HEK293 (cell line): ENCODE measurements around the gene MTA3.

Experiments used
- CTCF ChIA-PET: fragments of 350-600 bp; formaldehyde crosslinking; extraction: SDS; loops from one replicate; lab custom pipeline; 2021; ENCODE audit warnings: antibody characterized with exemption; lab: Yijun Ruan, JAX
- POLR2A ChIA-PET: fragments of 300-600 bp; formaldehyde crosslinking; extraction: SDS; loops from one replicate; lab custom pipeline; 2020; ENCODE audit warnings: antibody characterized with exemption, inconsistent platforms; lab: Yijun Ruan, JAX
- H3K27ac ChIP-seq: fragments of 200-500 bp; sonication (Bioruptor generic); 2 replicates; pipeline ENCODE4 v1.5.1; 2014; ENCODE audit warnings: low read depth, low read length, control low read depth, inconsistent platforms; ENCODE audit errors: extremely low read depth
- H3K36me3 ChIP-seq, 2 experiments: fragments of 200-500 bp in 1 of 2; sonication (Bioruptor generic) in 1 of 2; 1 replicate in 1 of 2; 2 replicates in 1 of 2; pipeline ENCODE4 v1.5.1; 2014 to 2017; ENCODE audit warnings: inconsistent platforms in 2 of 2, low read length in 2 of 2; ENCODE audit not compliant: control insufficient read depth in 2 of 2, insufficient read depth in 1 of 2
- H3K4me1 ChIP-seq: fragments of 200-500 bp; sonication (Bioruptor generic); 2 replicates; pipeline ENCODE4 v1.5.1; 2014; ENCODE audit warnings: mild to moderate bottlenecking, low read length, inconsistent platforms; ENCODE audit not compliant: control insufficient read depth, insufficient read depth
- H3K4me3 ChIP-seq: 2 replicates; pipeline ENCODE4 v1.5.1; 2011; ENCODE audit warnings: low read depth, mild to moderate bottlenecking, control low read depth, low read length, moderate library complexity
- H3K9me3 ChIP-seq: fragments of 200-500 bp; sonication (Bioruptor generic); 2 replicates; pipeline ENCODE4 v1.5.1; 2014; ENCODE audit warnings: low read depth, low read length, inconsistent platforms; ENCODE audit not compliant: control insufficient read depth, insufficient read depth
- BCL11A ChIP-seq: fragments of 450-650 bp; formaldehyde crosslinking; IDR thresholded peaks from 2 replicates; pipeline ENCODE4 v1.5.1; 2016; ENCODE audit warnings: low read depth, missing biosample characterization, missing genetic modification characterization
- GFI1B ChIP-seq: fragments of 450-650 bp; formaldehyde crosslinking; IDR thresholded peaks from 2 replicates; pipeline ENCODE4 v1.5.1; 2016; ENCODE audit warnings: missing biosample characterization, missing genetic modification characterization
- HIC1 ChIP-seq: fragments of 450-650 bp; formaldehyde crosslinking; IDR thresholded peaks from 2 replicates; pipeline ENCODE4 v1.5.1; 2016; ENCODE audit warnings: missing biosample characterization, missing genetic modification characterization
- HOXC10 ChIP-seq: sonication (generic); formaldehyde crosslinking; IDR thresholded peaks from 2 replicates; pipeline ENCODE4 v1.8.1; 2023; ENCODE audit warnings: mild to moderate bottlenecking, missing genetic modification reagents
- HOXD13 ChIP-seq: sonication (generic); formaldehyde crosslinking; IDR thresholded peaks from 2 replicates; pipeline ENCODE4 v1.8.0; 2022; ENCODE audit warnings: missing genetic modification reagents, borderline replicate concordance
- SCRT2 ChIP-seq: fragments of 450-650 bp; formaldehyde crosslinking; IDR thresholded peaks from 2 replicates; pipeline ENCODE4 v1.5.1; 2016; ENCODE audit warnings: missing biosample characterization, missing genetic modification characterization
- WT1 ChIP-seq: fragments of 450-650 bp; formaldehyde crosslinking; IDR thresholded peaks from 2 replicates; pipeline ENCODE4 v1.5.1; 2016; ENCODE audit warnings: missing biosample characterization, missing genetic modification characterization
- ZBTB48 ChIP-seq: fragments of 450-650 bp; formaldehyde crosslinking; IDR thresholded peaks from 2 replicates; pipeline ENCODE4 v1.5.1; 2016; ENCODE audit warnings: missing biosample characterization, missing genetic modification characterization
- ZBTB8A ChIP-seq: fragments of 450-650 bp; formaldehyde crosslinking; IDR thresholded peaks from 2 replicates; pipeline ENCODE4 v1.5.1; 2016; ENCODE audit warnings: missing biosample characterization, missing genetic modification characterization
- ZNF114 ChIP-seq: fragments of 450-650 bp; formaldehyde crosslinking; IDR thresholded peaks from 2 replicates; pipeline ENCODE4 v1.5.0; 2017; ENCODE audit warnings: missing biosample characterization, missing genetic modification characterization
- ZNF132 ChIP-seq: fragments of 450-650 bp; formaldehyde crosslinking; IDR thresholded peaks from 2 replicates; pipeline ENCODE4 v1.5.1; 2017; ENCODE audit warnings: missing biosample characterization, missing genetic modification characterization, borderline replicate concordance
- ZNF138 ChIP-seq: fragments of 450-650 bp; formaldehyde crosslinking; IDR thresholded peaks from 2 replicates; pipeline ENCODE4 v1.5.1; 2016; ENCODE audit warnings: missing biosample characterization, missing genetic modification characterization, borderline replicate concordance
- ZNF211 ChIP-seq: fragments of 450-650 bp; formaldehyde crosslinking; IDR thresholded peaks from 2 replicates; pipeline ENCODE4 v1.5.1; 2016; ENCODE audit warnings: low read depth, missing biosample characterization, missing genetic modification characterization
- ZNF214 ChIP-seq: fragments of 450-650 bp; formaldehyde crosslinking; IDR thresholded peaks from 2 replicates; pipeline ENCODE4 v1.5.1; 2017; ENCODE audit warnings: missing biosample characterization, mild to moderate bottlenecking, missing genetic modification characterization, borderline replicate concordance
- ZNF239 ChIP-seq: fragments of 450-650 bp; formaldehyde crosslinking; IDR thresholded peaks from 2 replicates; pipeline ENCODE4 v1.5.1; 2016; ENCODE audit warnings: missing biosample characterization, missing genetic modification characterization
- ZNF266 ChIP-seq: fragments of 450-650 bp; formaldehyde crosslinking; IDR thresholded peaks from 2 replicates; pipeline ENCODE4 v1.5.1; 2016; ENCODE audit warnings: missing biosample characterization, missing genetic modification characterization, low read depth
- ZNF311 ChIP-seq: fragments of 450-650 bp; formaldehyde crosslinking; IDR thresholded peaks from 2 replicates; pipeline ENCODE4 v1.5.1; 2017; ENCODE audit warnings: missing biosample characterization, missing genetic modification characterization, borderline replicate concordance
- ZNF341 ChIP-seq: fragments of 450-650 bp; formaldehyde crosslinking; IDR thresholded peaks from 2 replicates; pipeline ENCODE4; 2016; ENCODE audit warnings: low read depth, missing biosample characterization, missing genetic modification characterization
- ZNF544 ChIP-seq: fragments of 450-650 bp; formaldehyde crosslinking; IDR thresholded peaks from 2 replicates; pipeline ENCODE4 v1.5.0; 2017; ENCODE audit warnings: missing biosample characterization, missing genetic modification characterization
- ZNF624 ChIP-seq: fragments of 450-650 bp; formaldehyde crosslinking; IDR thresholded peaks from 2 replicates; pipeline ENCODE4 v1.5.1; 2017; ENCODE audit warnings: missing biosample characterization, missing genetic modification characterization
- TF ChIP-seq, protein P1 (sequence below): fragments of 450-650 bp; formaldehyde crosslinking; IDR thresholded peaks from 2 replicates; pipeline ENCODE4 v1.5.1; 2016; ENCODE audit warnings: missing biosample characterization, missing genetic modification characterization
- TF ChIP-seq, protein P2 (sequence below): fragments of 450-650 bp; formaldehyde crosslinking; IDR thresholded peaks from 2 replicates; pipeline ENCODE4 v1.5.1; 2016; ENCODE audit warnings: missing biosample characterization, missing genetic modification characterization
- TF ChIP-seq, protein P3 (sequence below): fragments of 450-650 bp; formaldehyde crosslinking; IDR thresholded peaks from 2 replicates; pipeline ENCODE4 v1.5.1; 2016; ENCODE audit warnings: missing biosample characterization, missing genetic modification characterization

Gene MTA3

GRCh38 chr2:42752314-42752713, 183.9 kb downstream of the MTA3 start (continued):
- TF ChIP-seq, protein P1, sequence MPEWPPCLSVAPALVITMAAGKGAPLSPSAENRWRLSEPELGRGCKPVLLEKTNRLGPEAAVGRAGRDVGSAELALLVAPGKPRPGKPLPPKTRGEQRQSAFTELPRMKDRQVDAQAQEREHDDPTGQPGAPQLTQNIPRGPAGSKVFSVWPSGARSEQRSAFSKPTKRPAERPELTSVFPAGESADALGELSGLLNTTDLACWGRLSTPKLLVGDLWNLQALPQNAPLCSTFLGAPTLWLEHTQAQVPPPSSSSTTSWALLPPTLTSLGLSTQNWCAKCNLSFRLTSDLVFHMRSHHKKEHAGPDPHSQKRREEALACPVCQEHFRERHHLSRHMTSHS = no peak
- TF ChIP-seq GFI1B (no peak), ZNF114 (tag by site-specific recombination) (no peak), BCL11A (no peak), HIC1 (tag by site-specific recombination) (no peak), HOXD13 (CRISPR knock-in tag) (no peak), ZNF138 (tag by site-specific recombination) (no peak), ZNF624 (tag by site-specific recombination) (no peak), ZNF214 (tag by site-specific recombination) (no peak), WT1 (tag by site-specific recombination) (no peak), ZNF211 (tag by site-specific recombination) (no peak)

- Histone ChIP-seq H3K4me1 (no peaks in the 10 kb centered on the region), H3K4me3 (no peak overlapping the region), H3K36me3 (peaks cover 0 to 19% of the 10 kb centered on the region in 2 experiments; a peak in 1 of 3 replicates), H3K9me3 (no peaks in the 10 kb centered on the region), H3K27ac (no peak overlapping the region)
- TF ChIP-seq ZNF544 = no peak
- TF ChIP-seq ZNF624 (tag by site-specific recombination) = no peak
- TF ChIP-seq HOXC10 (CRISPR knock-in tag) = no peak
- TF ChIP-seq, protein P2, sequence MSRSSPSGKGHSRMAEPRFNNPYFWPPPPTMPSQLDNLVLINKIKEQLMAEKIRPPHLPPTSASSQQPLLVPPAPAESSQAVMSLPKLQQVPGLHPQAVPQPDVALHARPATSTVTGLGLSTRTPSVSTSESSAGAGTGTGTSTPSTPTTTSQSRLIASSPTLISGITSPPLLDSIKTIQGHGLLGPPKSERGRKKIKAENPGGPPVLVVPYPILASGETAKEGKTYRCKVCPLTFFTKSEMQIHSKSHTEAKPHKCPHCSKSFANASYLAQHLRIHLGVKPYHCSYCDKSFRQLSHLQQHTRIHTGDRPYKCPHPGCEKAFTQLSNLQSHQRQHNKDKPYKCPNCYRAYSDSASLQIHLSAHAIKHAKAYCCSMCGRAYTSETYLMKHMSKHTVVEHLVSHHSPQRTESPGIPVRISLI (tag by site-specific recombination) = no peak
- no peak for TF ChIP-seq ZNF311 (tag by site-specific recombination)
- no peak for TF ChIP-seq ZBTB8A
- TF ChIP-seq, protein P3, sequence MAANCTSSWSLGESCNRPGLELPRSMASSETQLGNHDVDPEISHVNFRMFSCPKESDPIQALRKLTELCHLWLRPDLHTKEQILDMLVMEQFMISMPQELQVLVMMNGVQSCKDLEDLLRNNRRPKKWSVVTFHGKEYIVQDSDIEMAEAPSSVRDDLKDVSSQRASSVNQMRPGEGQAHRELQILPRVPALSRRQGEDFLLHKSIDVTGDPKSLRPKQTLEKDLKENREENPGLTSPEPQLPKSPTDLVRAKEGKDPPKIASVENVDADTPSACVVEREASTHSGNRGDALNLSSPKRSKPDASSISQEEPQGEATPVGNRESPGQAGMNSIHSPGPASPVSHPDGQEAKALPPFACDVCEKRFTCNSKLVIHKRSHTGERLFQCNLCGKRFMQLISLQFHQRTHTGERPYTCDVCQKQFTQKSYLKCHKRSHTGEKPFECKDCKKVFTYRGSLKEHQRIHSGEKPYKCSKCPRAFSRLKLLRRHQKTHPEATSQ (tag by site-specific recombination) = no peak
- no peak for TF ChIP-seq SCRT2 (tag by site-specific recombination)
- no peak for TF ChIP-seq ZNF132
- TF ChIP-seq ZNF266 (tag by site-specific recombination) = no peak
- TF ChIP-seq ZBTB48 (tag by site-specific recombination) = no peak
- no peak for TF ChIP-seq ZNF341 (tag by site-specific recombination)
- no peak for TF ChIP-seq ZNF239
- ChIA-PET POLR2A (no interaction called here), CTCF (no interaction called here)
Measured at GRCh38 chr2:42752816-42753813, 184.7 kb downstream of the MTA3 start.
